ENCODE results near the gene KCNK13.
A peak's percentile ranks its signal among the peaks of the same experiment; 100 is the strongest.
"Not testable (repeated sequence)": the region's sequence is repeated elsewhere in the genome, so short reads cannot be mapped to it uniquely, and the experiment has no call there.

The KCNK13 gene

GRCh38 chr14:90061685-90062126, at the start of gene KCNK13:
Gene KCNK13 (plus strand): TSS chr14:90061994. CDS start chr14:90062206, 212 bp downstream.
- DNase-seq (ENCODE audit: low spot score), result no peak

GRCh38 chr14:90017371-90017770, 44.4 kb upstream of the KCNK13 start:
- DNase-seq (ENCODE audit: low spot score), result no peak

DNA sequence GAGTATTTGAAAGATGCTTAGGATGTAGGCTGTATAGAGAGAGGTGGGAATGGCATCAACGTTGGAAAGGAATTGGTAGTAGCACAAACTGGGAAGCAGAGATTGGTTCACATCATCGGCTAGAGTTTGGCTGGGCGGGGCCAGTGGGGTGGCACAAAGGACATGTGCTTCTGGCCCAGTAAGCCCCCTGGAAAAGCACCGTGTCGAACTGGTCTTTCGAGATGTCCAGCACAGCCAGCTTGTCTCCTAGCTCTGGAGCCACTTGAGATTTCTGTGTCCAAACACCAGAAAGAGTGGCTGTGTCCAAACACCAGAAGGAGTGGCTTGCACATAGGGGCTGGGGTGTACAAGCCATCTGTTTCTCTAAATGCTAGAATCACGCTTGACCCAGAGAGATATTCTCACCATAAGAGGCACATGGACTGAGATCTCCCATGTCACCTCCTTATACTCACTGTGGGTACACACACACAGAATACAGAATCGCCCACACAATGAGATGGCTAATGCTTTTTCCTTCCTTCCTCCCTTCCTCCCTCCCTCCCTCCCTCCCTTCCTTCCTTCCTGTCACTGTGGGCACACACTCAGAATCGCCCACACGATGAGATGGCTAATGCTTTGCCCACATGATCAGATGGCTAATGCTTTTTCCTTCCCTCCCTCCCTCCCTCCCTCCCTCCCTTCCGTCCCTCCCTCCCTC, 41.8 kb upstream of the KCNK13 start:
- no peak for DNase-seq (ENCODE audit: low spot score)

DNA sequence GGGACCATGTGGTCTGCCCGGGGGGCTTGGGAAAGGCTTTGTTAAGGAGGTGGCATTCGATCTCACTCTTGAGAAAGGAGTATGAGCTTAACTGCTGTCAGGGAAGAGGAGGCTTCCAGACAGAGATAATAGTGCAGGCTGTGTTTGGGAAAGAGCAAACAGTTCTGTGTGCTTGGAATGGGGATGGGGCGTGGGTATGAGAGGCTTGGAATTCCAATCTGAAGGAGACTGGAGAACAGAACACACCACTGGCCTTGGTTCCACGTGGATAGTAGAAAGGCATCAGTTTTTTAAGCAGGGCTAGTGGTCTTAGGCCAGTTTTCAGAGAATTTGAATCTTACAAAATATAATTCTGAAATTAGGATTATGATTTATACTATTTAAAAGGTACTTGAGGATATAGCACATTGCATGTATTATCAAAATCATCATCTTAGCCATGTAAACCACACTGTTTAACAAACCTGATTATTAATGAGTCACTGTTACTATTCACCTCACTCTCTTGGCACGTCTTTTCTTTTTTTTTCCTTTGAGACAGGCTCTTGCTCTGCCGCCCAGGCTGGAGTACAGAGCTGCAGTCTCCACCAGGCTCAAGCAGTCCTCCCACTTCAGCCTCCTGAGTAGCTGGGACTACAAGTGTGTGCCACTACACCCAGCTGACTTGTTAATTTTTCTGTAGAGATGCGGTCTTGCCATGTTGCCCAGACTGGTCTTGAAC, 38.5 kb upstream of the KCNK13 start:
- DNase-seq (ENCODE audit: low spot score), result no peak

- DNase-seq (ENCODE audit: low spot score), result no peak
These were observed 36.9 kb upstream of the KCNK13 start for GRCh38 chr14:90024910-90025309.

- not testable (repeated sequence) for DNase-seq (ENCODE audit: low spot score)
These were observed 35.2 kb upstream of the KCNK13 start for GRCh38 chr14:90026608-90027007.

DNA sequence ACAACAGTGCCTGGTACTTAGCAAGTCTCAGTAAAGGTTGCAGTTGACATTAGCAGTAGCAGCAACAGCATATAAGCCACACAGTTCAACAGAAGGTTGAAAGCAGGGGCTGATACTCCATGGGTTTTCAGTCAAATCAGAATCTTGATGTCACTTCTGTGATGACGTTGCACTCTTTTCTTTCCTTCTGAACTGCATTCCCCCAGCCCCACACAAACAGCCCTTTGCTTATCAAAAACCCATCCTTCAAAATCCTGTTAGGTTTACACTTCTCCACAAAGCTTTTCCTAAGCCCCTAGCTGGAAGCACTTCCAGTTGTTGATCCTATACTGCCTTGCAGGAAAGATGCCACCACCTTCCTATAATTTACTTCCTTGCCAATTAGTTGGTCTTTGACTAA, 34.0 kb upstream of the KCNK13 start:
- no peak for DNase-seq (ENCODE audit: low spot score)

DNA sequence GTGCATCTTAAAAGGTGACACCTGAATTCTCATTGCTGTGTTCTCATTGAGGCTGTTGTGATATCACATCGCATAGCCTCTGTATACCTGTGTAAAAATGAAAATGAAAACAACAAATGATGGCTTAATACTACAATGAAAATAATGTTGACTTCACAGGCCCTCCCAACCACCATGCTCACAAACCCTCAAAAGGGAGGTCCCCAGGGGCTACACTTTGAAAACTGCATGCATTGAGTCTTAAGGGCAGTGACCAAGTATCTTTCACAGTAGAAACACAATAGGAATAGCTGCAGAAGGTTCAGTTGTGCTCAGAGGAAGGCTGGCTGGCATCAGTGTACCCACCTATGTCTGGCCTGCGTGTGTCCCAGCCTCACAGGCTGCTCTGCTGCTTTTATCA, 27.6 kb upstream of the KCNK13 start:
- DNase-seq (ENCODE audit: low spot score), result no peak

GRCh38 chr14:90034835-90035525, 26.8 kb upstream of the KCNK13 start:
- peak; percentile 16 for DNase-seq (ENCODE audit: low spot score)

- no peak for DNase-seq (ENCODE audit: low spot score)
These were observed 22.4 kb upstream of the KCNK13 start for GRCh38 chr14:90039253-90040010.

GRCh38 chr14:90040411-90040810, 21.4 kb upstream of the KCNK13 start:
- DNase-seq (ENCODE audit: low spot score), result no peak

GRCh38 chr14:90042496-90043252, 19.1 kb upstream of the KCNK13 start:
- DNase-seq (ENCODE audit: low spot score), result no peak

GRCh38 chr14:90045616-90046015, 16.2 kb upstream of the KCNK13 start:
- DNase-seq (ENCODE audit: low spot score), result no peak

DNA sequence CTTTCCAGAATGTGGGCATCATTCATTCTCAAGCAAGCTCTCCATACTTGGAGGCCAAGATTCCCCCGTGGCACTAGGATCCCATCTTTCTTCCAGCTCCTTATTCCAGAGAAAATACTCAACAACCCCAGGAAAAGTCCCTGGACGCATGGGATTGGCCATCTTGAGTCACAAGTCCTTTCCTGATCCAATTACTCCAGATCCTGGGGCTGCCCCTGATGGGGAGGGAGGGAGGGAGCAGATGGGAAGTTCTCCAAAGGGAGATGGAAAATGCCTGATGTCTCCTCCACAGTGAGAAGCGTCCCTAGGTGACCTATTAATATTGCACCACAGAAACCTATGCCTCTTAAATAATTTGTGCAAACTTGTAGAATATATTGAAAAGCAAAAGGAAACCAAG, 12.4 kb upstream of the KCNK13 start:
- DNase-seq (ENCODE audit: low spot score), result no peak

GRCh38 chr14:90050271-90050670, 11.5 kb upstream of the KCNK13 start:
- DNase-seq (ENCODE audit: low spot score), result no peak

GRCh38 chr14:90053044-90053443, 8.8 kb upstream of the KCNK13 start:
- no peak for DNase-seq (ENCODE audit: low spot score)

DNA sequence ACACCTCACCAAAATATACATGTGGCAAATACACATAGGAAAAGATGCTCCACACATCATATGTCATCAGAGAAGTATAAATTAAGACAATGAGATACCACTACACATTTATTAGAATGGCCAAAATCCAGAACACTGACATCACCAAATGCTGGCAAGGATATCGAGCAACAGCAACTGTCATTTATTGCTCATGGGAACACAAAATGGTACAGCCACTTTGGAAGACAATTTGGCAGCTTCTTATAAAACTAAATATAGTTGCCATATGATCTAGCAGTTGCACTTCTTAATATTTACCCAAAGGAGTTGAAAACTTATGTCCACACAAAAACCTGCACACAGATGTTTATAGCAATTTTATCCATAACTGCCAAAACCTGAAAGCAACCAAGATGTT, 7.0 kb upstream of the KCNK13 start:
- DNase-seq (ENCODE audit: low spot score), result no peak

DNA sequence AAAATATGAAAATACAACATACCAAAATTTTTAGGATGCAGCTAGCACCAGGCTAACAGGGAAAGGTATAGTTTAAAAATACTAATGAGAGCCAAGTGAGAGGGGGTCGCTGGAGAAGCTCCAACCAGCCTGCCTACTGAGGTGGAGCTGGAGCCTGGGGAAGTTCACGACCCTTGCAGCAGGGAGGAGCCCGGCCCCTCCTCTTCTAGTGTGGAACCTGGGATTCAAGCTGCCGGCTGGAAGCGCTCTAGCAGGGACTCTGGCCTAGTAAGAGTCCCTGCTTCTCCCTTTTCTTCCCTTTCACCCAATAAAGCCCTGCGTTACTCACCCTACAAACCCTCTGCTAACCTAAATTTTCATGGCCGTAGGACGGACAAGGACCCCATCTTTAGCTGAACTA, 5.0 kb upstream of the KCNK13 start:
- DNase-seq (ENCODE audit: low spot score), result no peak

- no peak for DNase-seq (ENCODE audit: low spot score)
These were observed 2.8 kb upstream of the KCNK13 start for GRCh38 chr14:90058876-90059458.

DNA sequence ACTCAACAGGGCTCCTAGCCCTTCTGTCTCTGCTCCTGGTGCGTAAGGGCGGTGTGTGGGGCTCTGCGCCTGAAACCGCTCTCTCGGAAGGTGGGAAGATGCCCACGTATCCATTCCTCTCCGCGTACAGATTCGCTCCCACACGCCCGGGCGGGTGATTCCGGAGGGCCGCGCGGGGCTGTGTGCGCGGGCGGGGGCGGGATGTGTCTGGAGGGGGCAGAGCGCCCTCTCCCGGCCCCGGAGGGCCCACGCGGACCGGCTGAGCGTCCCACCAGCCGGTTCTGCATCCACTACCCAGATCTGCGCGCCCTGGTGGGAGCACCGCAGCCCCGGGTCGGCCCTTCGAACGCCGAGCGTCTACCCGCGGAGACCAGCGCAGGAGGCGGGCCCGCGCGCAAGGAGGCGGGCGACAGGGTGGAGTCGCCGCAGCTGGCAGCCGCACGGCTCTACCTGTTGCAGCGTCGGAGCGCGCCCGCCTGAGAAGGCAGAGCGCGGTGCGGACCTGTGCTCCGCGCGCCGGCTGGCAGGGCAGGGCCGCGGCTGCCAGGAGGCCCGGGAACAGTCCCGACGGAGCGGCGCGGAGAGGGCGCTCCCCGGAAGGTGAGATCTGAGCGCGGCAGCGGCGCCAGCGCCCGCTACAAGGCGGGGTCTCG, 1.4 kb upstream of the KCNK13 start:
- DNase-seq (ENCODE audit: low spot score), result peak; percentile 57

Measured in activated CD4-positive, alpha-beta T cell treated with anti-CD3 and anti-CD28 coated beads, Interleukin-2, Interleukin-4, amounts not matched to agents 100 ng/mL and 50 ng/mL, durations not matched to agents 16 hours and 8 hours (primary cell).